ENCODE measurements around the gene DLGAP1. TPM values are rescaled to one million over a fixed set of nuclear protein-coding genes. Genes with fewer than 3 reads are reported as not detected.

The DLGAP1 gene
- total RNA-seq, 1 experiment from 2014 or later: not detected

DNA sequence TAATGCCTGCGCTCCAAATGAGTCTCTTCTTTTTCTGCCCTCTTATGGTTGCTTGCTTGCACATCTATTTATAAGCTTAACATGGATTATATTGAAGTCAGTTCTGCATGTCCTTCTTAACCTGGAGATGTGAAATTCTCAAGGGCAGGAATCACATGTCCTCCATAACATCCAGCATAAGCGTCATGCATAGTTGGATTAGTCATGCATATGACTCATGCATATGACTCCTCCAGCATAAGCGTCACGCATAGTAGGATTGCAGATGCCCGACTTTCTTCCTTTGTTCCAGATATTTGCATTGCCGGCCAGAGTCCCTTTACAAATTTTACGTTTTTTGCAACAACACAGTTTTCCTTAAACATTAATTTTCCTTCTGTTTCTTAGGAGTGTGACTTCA is 696.6 kb downstream of the DLGAP1 start:
- no TSS peak for BruUV-seq (replicated peaks)
- ChIA-PET CTCF (interaction anchor here (0.7 to 2.8 kb wide), 7 partner anchors 10 to 237 kb away, joined by 3 to 19 read pairs (median 3); no protein-coding TSS in a partner anchor), POLR2A (interaction anchor here (0.6 to 1.2 kb wide), 2 partner anchors 12 to 322 kb away, joined by 3 to 10 read pairs; no protein-coding TSS in a partner anchor)
- H3K27ac Mint-ChIP-seq (ENCODE audit: low read depth, unreplicated experiment): no peak overlapping the region
- TF ChIP-seq, protein P1, sequence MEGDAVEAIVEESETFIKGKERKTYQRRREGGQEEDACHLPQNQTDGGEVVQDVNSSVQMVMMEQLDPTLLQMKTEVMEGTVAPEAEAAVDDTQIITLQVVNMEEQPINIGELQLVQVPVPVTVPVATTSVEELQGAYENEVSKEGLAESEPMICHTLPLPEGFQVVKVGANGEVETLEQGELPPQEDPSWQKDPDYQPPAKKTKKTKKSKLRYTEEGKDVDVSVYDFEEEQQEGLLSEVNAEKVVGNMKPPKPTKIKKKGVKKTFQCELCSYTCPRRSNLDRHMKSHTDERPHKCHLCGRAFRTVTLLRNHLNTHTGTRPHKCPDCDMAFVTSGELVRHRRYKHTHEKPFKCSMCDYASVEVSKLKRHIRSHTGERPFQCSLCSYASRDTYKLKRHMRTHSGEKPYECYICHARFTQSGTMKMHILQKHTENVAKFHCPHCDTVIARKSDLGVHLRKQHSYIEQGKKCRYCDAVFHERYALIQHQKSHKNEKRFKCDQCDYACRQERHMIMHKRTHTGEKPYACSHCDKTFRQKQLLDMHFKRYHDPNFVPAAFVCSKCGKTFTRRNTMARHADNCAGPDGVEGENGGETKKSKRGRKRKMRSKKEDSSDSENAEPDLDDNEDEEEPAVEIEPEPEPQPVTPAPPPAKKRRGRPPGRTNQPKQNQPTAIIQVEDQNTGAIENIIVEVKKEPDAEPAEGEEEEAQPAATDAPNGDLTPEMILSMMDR (IDR thresholded peaks at IDR 0.05; ENCODE audit: unreplicated experiment): no peak
- H3K9me3 Mint-ChIP-seq (ENCODE audit: unreplicated experiment): peaks cover 14% of the 10 kb centered on the region
- no peaks in the 10 kb centered on the region for H3K27me3 Mint-ChIP-seq (ENCODE audit: insufficient read depth, unreplicated experiment)
- peaks cover 7% of the 10 kb centered on the region for H3K4me1 Mint-ChIP-seq (ENCODE audit: insufficient read depth, unreplicated experiment)
- intact Hi-C loops (cut with micrococcal nuclease): no loop called here
- peak; percentile 85 for DNase-seq (ENCODE audit: unreplicated experiment)
- peaks cover 7% of the 10 kb centered on the region for H3K36me3 Mint-ChIP-seq (ENCODE audit: insufficient read depth, unreplicated experiment)
- H3K4me3 Mint-ChIP-seq (ENCODE audit: unreplicated experiment): no peak overlapping the region

DNA sequence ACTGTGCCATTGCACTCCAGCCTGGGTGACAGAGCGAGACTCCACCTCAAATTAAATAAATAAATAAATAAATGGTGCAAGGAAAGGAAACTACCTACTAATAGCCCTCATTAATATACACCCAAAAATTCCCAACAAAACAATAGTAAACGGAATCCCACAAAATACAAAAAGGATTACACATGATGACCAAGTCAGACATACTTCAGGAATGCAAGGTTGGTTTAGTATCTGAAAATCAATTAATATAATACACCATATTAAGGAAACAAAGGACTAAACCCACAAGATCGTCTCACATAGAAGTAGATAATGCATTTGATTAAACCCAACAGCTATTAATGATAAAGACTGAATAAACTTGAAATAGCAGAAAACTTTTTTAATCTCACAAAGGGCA is 697.7 kb downstream of the DLGAP1 start:
- intact Hi-C loops (cut with micrococcal nuclease): no loop called here
- TF ChIP-seq, protein P1 (IDR thresholded peaks at IDR 0.05; ENCODE audit: unreplicated experiment): no peak
- Mint-ChIP-seq H3K36me3 (ENCODE audit: insufficient read depth, unreplicated experiment) (peaks cover 7% of the 10 kb centered on the region), H3K4me1 (ENCODE audit: insufficient read depth, unreplicated experiment) (peaks cover 7% of the 10 kb centered on the region), H3K27ac (ENCODE audit: low read depth, unreplicated experiment) (no peak overlapping the region), H3K4me3 (ENCODE audit: unreplicated experiment) (no peak overlapping the region), H3K27me3 (ENCODE audit: insufficient read depth, unreplicated experiment) (no peaks in the 10 kb centered on the region), H3K9me3 (ENCODE audit: unreplicated experiment) (peaks cover 14% of the 10 kb centered on the region)
- BruUV-seq (replicated peaks): no TSS peak
- ChIA-PET CTCF (interaction anchor here (1.0 to 2.8 kb wide), 2 partner anchors 13 to 133 kb away, joined by 4 to 19 read pairs; no protein-coding TSS in a partner anchor), POLR2A (interaction anchor here (0.6 kb wide), 2 partner anchors 59 to 206 kb away, joined by 3 read pairs; no protein-coding TSS in a partner anchor)
- no peak for DNase-seq (ENCODE audit: unreplicated experiment)

DNA sequence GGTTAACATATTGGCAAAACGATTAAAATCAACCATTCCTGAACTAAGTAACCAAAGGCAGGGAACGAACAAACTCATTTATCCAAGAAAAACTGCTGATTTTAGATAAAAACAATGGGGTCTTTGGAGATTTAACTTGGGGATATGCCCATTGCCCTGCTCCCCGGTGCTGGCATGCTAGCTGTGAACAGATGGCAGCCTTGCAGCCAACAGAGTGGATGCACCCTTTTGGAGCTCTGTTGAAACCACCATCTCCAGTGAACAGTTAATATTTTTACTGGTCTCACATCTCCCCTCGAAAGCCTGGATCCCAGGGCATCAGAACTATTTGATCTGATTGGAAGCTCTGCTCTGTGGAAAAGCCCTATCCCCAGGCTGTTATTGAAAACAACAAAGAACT is 702.0 kb downstream of the DLGAP1 start:
- H3K27ac Mint-ChIP-seq (ENCODE audit: low read depth, unreplicated experiment): no peak overlapping the region
- intact Hi-C loops (cut with micrococcal nuclease): no loop called here
- peaks cover 7% of the 10 kb centered on the region for H3K36me3 Mint-ChIP-seq (ENCODE audit: insufficient read depth, unreplicated experiment)
- ChIA-PET CTCF (interaction anchor here (2.8 kb wide), 1 partner anchor 18 kb away, joined by 15 read pairs; no protein-coding TSS in a partner anchor), POLR2A (no interaction called here)
- TF ChIP-seq, protein P1 (IDR thresholded peaks at IDR 0.05; ENCODE audit: unreplicated experiment): no peak
- no peaks in the 10 kb centered on the region for H3K27me3 Mint-ChIP-seq (ENCODE audit: insufficient read depth, unreplicated experiment)
- DNase-seq (ENCODE audit: unreplicated experiment): no peak
- H3K9me3 Mint-ChIP-seq (ENCODE audit: unreplicated experiment): peaks cover 7% of the 10 kb centered on the region
- no TSS peak for BruUV-seq (replicated peaks)
- no peak overlapping the region for H3K4me3 Mint-ChIP-seq (ENCODE audit: unreplicated experiment)
- H3K4me1 Mint-ChIP-seq (ENCODE audit: insufficient read depth, unreplicated experiment): no peaks in the 10 kb centered on the region

DNA sequence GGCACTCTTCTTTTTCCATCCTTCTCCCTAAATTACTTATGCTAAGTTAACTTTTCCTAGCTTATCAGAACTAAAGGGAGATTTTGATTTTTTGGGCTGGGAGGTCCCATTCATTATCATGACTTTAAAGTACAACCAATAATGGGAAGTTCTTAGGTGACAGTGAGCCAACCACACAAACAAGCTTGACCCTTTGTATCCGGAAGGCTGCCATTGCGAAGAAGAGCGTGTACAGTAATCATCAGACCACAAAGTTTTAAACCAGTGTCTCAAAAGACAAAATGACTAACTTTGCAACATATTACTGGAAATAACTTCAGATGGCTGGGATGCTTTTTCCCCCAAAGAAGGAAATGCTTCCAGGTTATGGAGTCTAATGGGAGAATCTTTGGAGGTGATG is 707.0 kb downstream of the DLGAP1 start:
- intact Hi-C loops (cut with micrococcal nuclease): no loop called here
- ChIA-PET CTCF (interaction anchor here (0.6 kb wide), 1 partner anchor 10 kb away, joined by 3 read pairs; no protein-coding TSS in a partner anchor), POLR2A (no interaction called here)
- Mint-ChIP-seq H3K4me3 (ENCODE audit: unreplicated experiment) (no peak overlapping the region), H3K9me3 (ENCODE audit: unreplicated experiment) (no peaks in the 10 kb centered on the region), H3K27ac (ENCODE audit: low read depth, unreplicated experiment) (no peak overlapping the region), H3K36me3 (ENCODE audit: insufficient read depth, unreplicated experiment) (no peaks in the 10 kb centered on the region), H3K4me1 (ENCODE audit: insufficient read depth, unreplicated experiment) (peaks cover 5% of the 10 kb centered on the region), H3K27me3 (ENCODE audit: insufficient read depth, unreplicated experiment) (no peaks in the 10 kb centered on the region)
- TF ChIP-seq, protein P1 (IDR thresholded peaks at IDR 0.05; ENCODE audit: unreplicated experiment): no peak
- no peak for DNase-seq (ENCODE audit: unreplicated experiment)
- BruUV-seq (replicated peaks): no TSS peak
